Panc1 (cell line): ENCODE results near the gene NOTUM. TPM values are rescaled to one million over a fixed set of nuclear protein-coding genes. Genes with fewer than 3 reads are reported as not detected.

Source experiments
- ATAC-seq: fragments of 200-7000 bp; cut with Tn5 transposase; 2 replicates; pipeline ENCODE4 v1.9.1; 2020; ENCODE audit warnings: mild to moderate bottlenecking, moderate library complexity
- BruUV-seq: library from RNA; stranded (reverse); fragments of 400-500 nt; replicated peaks from 2 replicates; lab custom pipeline; 2021; lab: Mats Ljungman, UMichigan
- CTCF ChIA-PET: fragments of 300-600 bp; sonication (Branson Sonifier 250); formaldehyde crosslinking; loops from one replicate; lab custom pipeline; 2022; ENCODE audit warnings: antibody characterized with exemption; lab: Charles Lee
- POLR2A ChIA-PET: fragments of 300-600 bp; sonication (Branson Sonifier 250); formaldehyde crosslinking; loops from one replicate; lab custom pipeline; 2022; ENCODE audit warnings: antibody characterized with exemption; lab: Charles Lee
- DNase-seq: peaks from one replicate; pipeline ENCODE4 v3.0.0-alpha.2; 2010; ENCODE audit warnings: low read depth, low spot score
- H3K27ac ChIP-seq: 2 replicates; pipeline ENCODE4 v1.5.1; 2011; ENCODE audit warnings: mild to moderate bottlenecking, low read length, inconsistent platforms
- H3K27me3 ChIP-seq: fragments of 200-500 bp; sonication (Bioruptor generic); 2 replicates; pipeline ENCODE4 v1.6.0; 2014; ENCODE audit warnings: low read length, inconsistent platforms; ENCODE audit not compliant: control insufficient read depth, insufficient read depth
- H3K36me3 ChIP-seq: fragments of 200-500 bp; sonication (Bioruptor generic); 2 replicates; pipeline ENCODE4 v1.5.1; 2014; ENCODE audit warnings: inconsistent platforms, mild to moderate bottlenecking, low read length, moderate library complexity; ENCODE audit not compliant: control insufficient read depth, insufficient read depth
- H3K4me1 ChIP-seq: 2 replicates; pipeline ENCODE4 v1.5.1; 2011; ENCODE audit warnings: inconsistent platforms, mild to moderate bottlenecking, low read length, moderate library complexity; ENCODE audit not compliant: control insufficient read depth, insufficient read depth
- H3K4me3 ChIP-seq, 2 experiments: 2 replicates each; pipeline ENCODE4 v1.5.1; 2011 to 2012; ENCODE audit warnings: low read depth in 2 of 2, low read length in 2 of 2, mild to moderate bottlenecking in 2 of 2, inconsistent platforms in 1 of 2, moderate library complexity in 1 of 2
- H3K9me3 ChIP-seq: fragments of 200-500 bp; sonication (Bioruptor generic); 2 replicates; pipeline ENCODE4 v1.5.1; 2014; ENCODE audit warnings: low read depth, mild to moderate bottlenecking, inconsistent platforms, low read length, moderate library complexity; ENCODE audit not compliant: control insufficient read depth, insufficient read depth
- CTCF ChIP-seq: fragments of 450-650 bp; IDR thresholded peaks from 2 replicates; pipeline ENCODE4 v1.5.1; 2017; ENCODE audit warnings: mild to moderate bottlenecking
- POLR2AphosphoS5 ChIP-seq: IDR thresholded peaks from 2 replicates; pipeline ENCODE4 v1.6.1; 2012; ENCODE audit warnings: mild to moderate bottlenecking, low read depth, low read length, moderate library complexity
- REST ChIP-seq, 2 experiments: IDR thresholded peaks; 2 replicates each; pipeline ENCODE4 v1.6.1; 2011 to 2012; ENCODE audit warnings: low read depth in 2 of 2, control low read depth in 1 of 2, low read length in 1 of 2, mild to moderate bottlenecking in 1 of 2, moderate library complexity in 1 of 2; ENCODE audit not compliant: insufficient read depth in 1 of 2
- SIN3A ChIP-seq: IDR thresholded peaks from 2 replicates; pipeline ENCODE4 v1.6.1; 2012; ENCODE audit warnings: low read depth, mild to moderate bottlenecking, low read length, moderate library complexity, borderline replicate concordance; ENCODE audit not compliant: insufficient read depth
- TCF7L2 ChIP-seq: IDR thresholded peaks from 2 replicates; pipeline ENCODE4 v1.6.1; 2011; ENCODE audit warnings: mild to moderate bottlenecking, low read depth, low read length, inconsistent platforms
- in situ Hi-C: cut with HindIII; loops from 2 replicates; pipeline ENCODE4 v1.10.0; 2016; ENCODE audit warnings: low sequenced_read_pairs, low pct_unique_long_range_greater_than_20kb
- intact Hi-C: fragments of 100-400 bp; cut with micrococcal nuclease; formaldehyde crosslinking; loops from one replicate; pipeline ENCODE4 v1.10.0; 2022; ENCODE audit not compliant: unreplicated experiment
- total RNA-seq: library from RNA; stranded (reverse); gene quantifications from one replicate; pipeline ENCODE4 v1.2.1, GENCODE V29; 2021; ENCODE audit not compliant: unreplicated experiment

The NOTUM gene
- total RNA-seq, 1 experiment from 2014 or later = 2.0 TPM

DNA sequence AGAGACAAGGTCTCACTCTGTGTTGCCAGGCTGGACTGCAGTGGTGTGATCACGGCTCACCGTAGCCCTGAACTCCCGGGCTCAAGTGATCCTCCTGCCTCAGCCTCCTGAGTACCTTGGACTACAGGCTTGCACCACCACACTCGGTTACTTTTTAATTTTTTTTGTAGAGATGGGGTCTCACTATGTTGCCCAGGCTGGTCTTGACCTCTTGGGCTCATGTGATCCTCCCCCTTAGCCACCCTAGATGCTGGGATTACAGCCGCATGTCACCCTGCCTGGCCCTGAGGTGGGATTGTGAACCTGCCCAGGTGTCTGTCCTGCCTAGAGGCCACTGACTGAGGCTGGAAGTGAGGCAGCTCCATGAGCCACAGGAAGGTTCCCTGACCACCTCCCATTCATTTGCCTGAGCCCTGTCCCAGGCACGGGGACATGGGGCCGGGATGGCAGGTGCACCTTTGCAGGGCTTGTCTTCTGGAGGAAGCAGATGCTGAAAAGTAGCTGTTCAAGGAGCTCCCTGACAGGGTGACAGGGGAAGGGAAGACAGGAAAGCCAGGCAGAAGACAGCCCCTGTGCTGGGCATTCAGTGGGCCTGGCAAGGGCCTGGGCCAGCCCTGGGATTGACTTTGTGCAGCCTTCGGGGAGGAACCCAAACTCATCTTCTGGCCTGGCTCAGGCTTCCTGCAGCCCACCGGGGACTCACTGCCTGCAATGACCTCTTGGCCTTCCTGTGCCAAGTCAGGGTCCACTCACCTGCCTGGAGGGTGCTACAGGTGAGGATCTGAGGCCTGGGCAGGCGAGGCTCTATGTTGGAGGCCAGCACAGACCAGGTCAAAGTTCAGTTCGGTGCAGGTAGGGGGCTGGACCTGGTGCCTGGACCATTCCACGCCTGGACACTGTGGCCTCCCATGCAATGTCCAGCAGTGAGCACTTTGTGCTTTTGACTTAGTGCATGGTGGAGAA, 8.1 kb upstream of the NOTUM start:
- H3K4me3 ChIP-seq = no peak overlapping the region
- ATAC-seq = no peak
- no peak for DNase-seq
- intact Hi-C loops = no loop called here
- no peaks in the 10 kb centered on the region for H3K27me3 ChIP-seq
- CTCF ChIA-PET = interaction anchor here (0.6 kb wide), 1 partner anchor 33 kb away, joined by 3 read pairs; no protein-coding TSS in a partner anchor
- in situ Hi-C loops = no loop called here
- BruUV-seq = no TSS peak
- POLR2A ChIA-PET = no interaction called here
- H3K36me3 ChIP-seq = no peaks in the 10 kb centered on the region
- peaks cover 5% of the 10 kb centered on the region; the same call in 1 of the 2 replicates for H3K4me1 ChIP-seq
- peaks cover 5% of the 10 kb centered on the region; the same call in 1 of the 2 replicates for H3K9me3 ChIP-seq
- no peak for TF ChIP-seq REST (IDR thresholded peaks at IDR 0.05; ENCODE audit: insufficient read depth in 1 of 2, low read depth in 2 of 2, low read length in 1 of 2)
- TF ChIP-seq SIN3A = no peak
- no peak for TF ChIP-seq TCF7L2
- TF ChIP-seq POLR2AphosphoS5 = no peak
- no peak for TF ChIP-seq CTCF
- no peak overlapping the region for H3K27ac ChIP-seq

DNA sequence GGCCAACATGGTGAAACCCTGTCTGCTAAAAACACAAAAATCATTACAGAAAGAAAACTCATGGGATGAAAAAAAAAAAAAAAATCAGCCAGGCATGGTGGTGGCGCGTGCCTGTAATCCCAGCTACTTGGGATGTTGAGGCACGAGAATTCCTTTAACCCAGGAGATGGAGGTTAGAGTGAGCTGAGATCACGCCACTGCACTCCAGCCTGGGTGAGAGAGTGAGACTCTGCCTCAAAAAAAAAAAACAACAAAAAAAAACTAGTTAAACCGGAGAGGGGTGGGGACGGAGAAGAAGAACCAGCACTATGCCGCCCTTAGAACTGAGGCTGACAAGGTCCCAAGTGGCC, 7.4 kb upstream of the NOTUM start:
- Histone ChIP-seq H3K4me1 (peaks cover 5% of the 10 kb centered on the region; the same call in 1 of the 2 replicates), H3K27me3 (no peaks in the 10 kb centered on the region), H3K27ac (no peak overlapping the region), H3K4me3 (no peak overlapping the region), H3K9me3 (peaks cover 5% of the 10 kb centered on the region; the same call in 1 of the 2 replicates), H3K36me3 (no peaks in the 10 kb centered on the region)
- BruUV-seq = no TSS peak
- ChIA-PET CTCF (no interaction called here), POLR2A (no interaction called here)
- in situ Hi-C loops (no loop called here), intact Hi-C loops (no loop called here)
- ATAC-seq (no peak), DNase-seq (no peak)
- no peak for TF ChIP-seq CTCF
- no peak for TF ChIP-seq REST (IDR thresholded peaks at IDR 0.05; ENCODE audit: insufficient read depth in 1 of 2, low read depth in 2 of 2, low read length in 1 of 2)
- TF ChIP-seq POLR2AphosphoS5 = no peak
